ENCODE results near the gene SERPINA5. TPM values are rescaled to one million over a fixed set of nuclear protein-coding genes. Genes with fewer than 3 reads are reported as not detected.

SERPINA5 gene
- total and polyA plus RNA-seq, 2 of the 8 experiments (the other 6 are each of a cell fraction or from before 2014, with no cell fraction given), result 1.8 to 1.9 TPM

- TF ChIP-seq ATF2 (IDR thresholded peaks at IDR 0.05; ENCODE audit: low read length) (no peak), POLR2AphosphoS5 (IDR thresholded peaks at IDR 0.05; ENCODE audit: low read depth, low read length) (no peak), EZH2 (IDR thresholded peaks at IDR 0.05; ENCODE audit: low read depth, low read length, severe bottlenecking) (no peak), CTCF (IDR thresholded peaks at IDR 0.05; ENCODE audit: control extremely low read depth in 1 of 3, insufficient read depth in 1 of 3, low read depth in 1 of 3, low read length in 3 of 3) (no peak), GTF2F1 (IDR thresholded peaks at IDR 0.05; ENCODE audit: borderline replicate concordance, low read depth, low read length) (no peak), SP1 (IDR thresholded peaks at IDR 0.05; ENCODE audit: low read depth, low read length) (no peak), SUZ12 (IDR thresholded peaks at IDR 0.05; ENCODE audit: low read length) (no peak), NRF1 (IDR thresholded peaks at IDR 0.05; ENCODE audit: low read depth, low read length) (no peak)
Measured at GRCh38 chr14:94575730-94576585, 5.3 kb upstream of the SERPINA5 start (continued).

Data from H1 (cell line).